Endothelial cell of umbilical vein (primary cell): Measurements from ENCODE around the gene CYP3A4.

Experiments
- CTCF ChIP-seq, 2 donors: IDR thresholded peaks; 1 replicate in 1 of 2; 2 replicates in 1 of 2; pipeline ENCODE4 v1.5.1; 2011; ENCODE audit warnings: low read length in 2 of 2, mild to moderate bottlenecking in 2 of 2, moderate library complexity in 2 of 2, control low read depth in 1 of 2, inconsistent platforms in 1 of 2, low read depth in 1 of 2; ENCODE audit not compliant: insufficient read depth in 1 of 2; ENCODE audit errors: extremely low read depth in 1 of 2
- EZH2 ChIP-seq: IDR thresholded peaks from 2 replicates; pipeline ENCODE4 v1.6.1; 2012; ENCODE audit warnings: borderline replicate concordance, low read depth, mild to moderate bottlenecking, moderate library complexity, low read length, inconsistent platforms; ENCODE audit not compliant: severe bottlenecking
- MYC ChIP-seq: IDR thresholded peaks from one replicate; pipeline ENCODE4 v1.6.1; 2011; ENCODE audit warnings: mild to moderate bottlenecking, low read depth, low read length
- POLR2A ChIP-seq: IDR thresholded peaks from 2 replicates; pipeline ENCODE4 v1.6.1; 2012; ENCODE audit warnings: low read depth, mild to moderate bottlenecking, control low read depth, low read length
- POLR2AphosphoS5 ChIP-seq: IDR thresholded peaks from 2 replicates; pipeline ENCODE4 v1.6.1; 2012; ENCODE audit warnings: low read depth, mild to moderate bottlenecking, control low read depth, low read length, moderate library complexity; ENCODE audit not compliant: insufficient read depth

DNA sequence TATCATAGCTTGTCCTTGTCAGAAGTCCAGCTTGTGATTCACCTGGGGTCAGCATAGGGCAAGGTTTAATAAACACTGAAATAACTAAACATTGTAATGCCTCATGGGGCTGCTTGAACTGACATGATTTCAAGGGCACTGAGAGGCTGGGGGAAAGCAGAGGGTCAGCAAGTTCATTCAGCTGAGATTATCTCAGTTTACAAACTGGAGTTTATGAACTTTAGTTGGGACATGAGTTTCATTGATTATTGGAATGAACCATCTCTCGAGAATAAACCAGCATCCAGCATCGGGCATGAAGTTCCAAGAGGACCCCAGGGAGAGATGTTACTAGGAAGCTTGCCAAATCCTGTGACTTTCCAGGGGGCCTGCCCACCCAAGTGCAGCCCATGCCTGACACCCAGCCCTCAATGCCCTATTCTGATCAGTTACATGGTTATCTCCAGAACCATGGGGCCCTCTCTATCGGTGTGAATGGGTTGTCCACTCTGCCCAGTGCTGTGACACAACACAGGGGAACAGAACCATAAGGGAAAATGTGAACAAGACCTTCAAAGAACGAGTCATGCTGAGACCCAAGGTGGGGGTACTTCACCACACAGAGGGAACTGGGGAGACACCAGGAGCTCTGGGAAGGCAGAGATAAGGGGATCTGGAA lies 41.1 kb downstream of the CYP3A4 start:
- no peak for TF ChIP-seq CTCF (IDR thresholded peaks at IDR 0.05; ENCODE audit: extremely low read depth in 1 of 2, insufficient read depth in 1 of 2, low read depth in 1 of 2, low read length in 2 of 2)
- TF ChIP-seq MYC = no peak
- TF ChIP-seq POLR2A = no peak
- TF ChIP-seq EZH2 = no peak
- TF ChIP-seq POLR2AphosphoS5 = no peak
